ENCODE results near the gene IGF2R.
"Not testable (repeated sequence)": the region's sequence is repeated elsewhere in the genome, so short reads cannot be mapped to it uniquely, and the experiment has no call there.

Gene IGF2R

GRCh38 chr6:160138839-160139419 is 170.0 kb downstream of the IGF2R start:
- no peak for DNase-seq (ENCODE audit: low spot score)

- no peak for DNase-seq (ENCODE audit: low spot score)
Observed at GRCh38 chr6:160139420-160139851, 170.6 kb downstream of the IGF2R start.

- not testable (repeated sequence) for DNase-seq (ENCODE audit: low spot score)
Observed at GRCh38 chr6:160140493-160140892, 171.6 kb downstream of the IGF2R start.

GRCh38 chr6:160141001-160141726 is 172.3 kb downstream of the IGF2R start:
- DNase-seq (ENCODE audit: low spot score) = peak; percentile 36

GRCh38 chr6:160142115-160142715 is 173.3 kb downstream of the IGF2R start:
- DNase-seq (ENCODE audit: low spot score) = no peak

- no peak for DNase-seq (ENCODE audit: low spot score)
Observed at GRCh38 chr6:160146454-160147145, 177.7 kb downstream of the IGF2R start.

GRCh38 chr6:160147146-160147536 is 178.3 kb downstream of the IGF2R start:
- DNase-seq (ENCODE audit: low spot score) = no peak

GRCh38 chr6:160154471-160154870 is 185.6 kb downstream of the IGF2R start:
- DNase-seq (ENCODE audit: low spot score) = no peak

GRCh38 chr6:160156842-160157241 is 188.0 kb downstream of the IGF2R start:
- DNase-seq (ENCODE audit: low spot score) = no peak

GRCh38 chr6:160160450-160160849 is 191.6 kb downstream of the IGF2R start:
- no peak for DNase-seq (ENCODE audit: low spot score)
